Measurements from ENCODE around the gene ACOT6.
"Not testable (repeated sequence)": the region's sequence is repeated elsewhere in the genome, so short reads cannot be mapped to it uniquely, and the experiment has no call there.

Gene ACOT6, protein sequence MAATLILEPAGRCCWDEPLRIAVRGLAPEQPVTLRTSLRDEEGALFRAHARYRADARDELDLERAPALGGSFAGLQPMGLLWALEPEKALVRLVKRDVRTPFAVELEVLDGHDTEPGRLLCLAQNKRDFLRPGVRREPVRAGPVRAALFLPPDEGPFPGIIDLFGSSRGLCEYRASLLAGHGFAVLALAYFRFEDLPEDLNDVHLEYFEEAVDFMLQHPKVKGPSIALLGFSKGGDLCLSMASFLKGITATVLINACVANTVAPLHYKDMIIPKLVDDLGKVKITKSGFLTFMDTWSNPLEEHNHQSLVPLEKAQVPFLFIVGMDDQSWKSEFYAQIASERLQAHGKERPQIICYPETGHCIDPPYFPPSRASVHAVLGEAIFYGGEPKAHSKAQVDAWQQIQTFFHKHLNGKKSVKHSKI

DNA sequence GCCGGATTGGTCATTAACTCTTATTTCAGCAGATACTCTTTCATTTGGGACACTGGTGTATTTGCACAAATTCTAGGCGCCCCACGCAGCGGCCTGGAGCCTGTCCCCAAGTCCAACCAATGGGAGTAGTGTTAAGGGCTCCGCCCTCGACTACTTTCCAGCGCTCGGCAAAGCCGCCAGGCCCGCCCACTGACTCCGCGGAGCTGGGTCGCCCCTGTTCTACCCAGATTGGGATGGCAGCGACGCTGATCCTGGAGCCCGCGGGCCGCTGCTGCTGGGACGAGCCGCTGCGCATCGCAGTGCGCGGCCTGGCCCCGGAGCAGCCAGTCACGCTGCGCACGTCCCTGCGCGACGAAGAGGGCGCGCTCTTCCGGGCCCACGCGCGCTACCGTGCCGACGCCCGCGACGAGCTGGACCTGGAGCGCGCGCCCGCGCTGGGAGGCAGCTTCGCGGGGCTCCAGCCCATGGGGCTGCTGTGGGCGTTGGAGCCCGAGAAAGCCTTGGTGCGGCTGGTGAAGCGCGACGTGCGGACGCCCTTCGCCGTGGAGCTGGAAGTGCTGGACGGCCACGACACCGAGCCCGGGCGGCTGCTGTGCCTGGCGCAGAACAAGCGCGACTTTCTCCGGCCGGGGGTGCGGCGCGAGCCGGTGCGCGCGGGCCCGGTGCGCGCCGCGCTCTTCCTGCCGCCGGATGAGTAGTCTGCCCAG lies at the start of gene ACOT6:
Gene ACOT6 (plus strand): TSS at position 179 of the 707 bp plus-strand sequence. CDS start 55 bp downstream, at position 234.
- peak; percentile 69 for DNase-seq

DNA sequence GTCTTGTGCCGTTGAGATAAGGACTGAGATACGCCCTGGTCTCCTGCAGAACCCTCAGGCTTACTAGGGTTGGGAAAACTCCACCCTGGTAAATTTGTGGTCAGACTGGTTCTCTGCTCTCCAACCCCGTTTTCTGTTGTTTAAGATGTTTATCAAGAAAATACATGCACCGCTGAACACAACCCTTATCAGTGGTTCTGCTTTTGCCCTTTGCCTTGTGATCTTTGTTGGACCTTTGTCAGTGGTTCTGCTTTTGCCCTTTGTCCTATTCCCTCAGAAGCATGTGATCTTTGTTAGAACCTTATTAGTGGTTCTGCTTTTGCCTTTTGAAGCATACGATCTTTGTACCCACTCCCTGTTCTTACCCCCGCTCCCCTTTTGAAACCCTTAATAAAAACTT lies 49.6 kb upstream of the ACOT6 start:
- DNase-seq: not testable (repeated sequence)

DNA sequence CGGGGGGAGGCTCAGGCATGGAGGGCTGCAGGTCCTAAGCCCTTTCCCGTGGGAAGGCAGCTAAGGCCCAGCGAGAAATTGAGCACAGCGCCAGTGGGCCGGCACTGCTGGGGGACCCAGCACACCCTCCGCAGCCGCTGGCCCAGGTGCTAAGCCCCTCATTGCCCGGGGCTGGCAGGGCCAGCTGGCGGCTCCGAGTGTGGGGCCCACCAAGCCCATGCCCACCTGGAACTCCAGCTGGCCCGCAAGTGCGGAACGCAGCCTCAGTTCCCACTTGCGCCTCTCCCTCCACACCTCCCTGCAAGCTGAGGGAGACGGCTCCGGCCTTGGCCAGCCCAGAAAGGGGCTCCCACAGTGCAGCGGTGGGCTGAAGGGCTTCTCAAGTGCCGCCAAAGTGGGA lies 45.9 kb upstream of the ACOT6 start:
- not testable (repeated sequence) for DNase-seq

DNA sequence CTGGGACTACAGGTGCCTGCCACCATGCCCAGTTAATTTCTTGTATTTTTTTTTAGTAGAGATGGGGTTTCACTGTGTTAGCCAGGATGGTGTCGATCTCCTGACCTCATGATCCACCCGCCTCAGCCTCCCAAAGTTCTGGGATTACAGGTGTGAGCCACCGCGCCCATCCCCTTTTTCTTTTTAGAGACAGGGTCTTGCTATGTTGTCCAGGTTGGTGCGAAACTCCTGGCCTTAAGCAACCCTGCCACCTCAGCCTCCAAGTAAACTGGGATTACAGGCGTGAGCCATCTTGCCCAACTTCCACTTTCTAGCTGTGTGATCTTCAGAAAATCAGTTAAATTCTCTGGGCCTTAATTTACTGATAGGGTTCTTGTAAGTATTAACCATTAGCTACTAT lies 45.4 kb upstream of the ACOT6 start:
- not testable (repeated sequence) for DNase-seq

DNA sequence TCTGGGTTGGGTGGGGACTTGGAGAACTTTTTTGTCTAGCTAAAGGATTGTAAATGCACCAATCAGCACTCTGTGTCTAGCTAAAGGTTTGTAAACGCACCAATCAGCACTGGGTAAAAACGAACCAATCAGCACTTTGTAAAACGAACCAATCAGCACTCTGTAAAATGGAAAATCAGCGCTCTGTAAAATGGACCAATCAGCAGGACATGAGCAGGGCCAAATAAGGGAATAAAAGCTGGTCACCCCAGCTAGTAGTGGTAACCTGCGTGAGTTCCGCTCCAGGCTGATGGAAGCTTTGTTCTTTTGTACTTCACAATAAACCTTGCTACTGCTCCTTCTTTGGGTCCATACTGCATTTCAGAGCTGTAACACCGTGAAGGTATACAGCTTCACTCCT lies 45.0 kb upstream of the ACOT6 start:
- no peak for DNase-seq

DNA sequence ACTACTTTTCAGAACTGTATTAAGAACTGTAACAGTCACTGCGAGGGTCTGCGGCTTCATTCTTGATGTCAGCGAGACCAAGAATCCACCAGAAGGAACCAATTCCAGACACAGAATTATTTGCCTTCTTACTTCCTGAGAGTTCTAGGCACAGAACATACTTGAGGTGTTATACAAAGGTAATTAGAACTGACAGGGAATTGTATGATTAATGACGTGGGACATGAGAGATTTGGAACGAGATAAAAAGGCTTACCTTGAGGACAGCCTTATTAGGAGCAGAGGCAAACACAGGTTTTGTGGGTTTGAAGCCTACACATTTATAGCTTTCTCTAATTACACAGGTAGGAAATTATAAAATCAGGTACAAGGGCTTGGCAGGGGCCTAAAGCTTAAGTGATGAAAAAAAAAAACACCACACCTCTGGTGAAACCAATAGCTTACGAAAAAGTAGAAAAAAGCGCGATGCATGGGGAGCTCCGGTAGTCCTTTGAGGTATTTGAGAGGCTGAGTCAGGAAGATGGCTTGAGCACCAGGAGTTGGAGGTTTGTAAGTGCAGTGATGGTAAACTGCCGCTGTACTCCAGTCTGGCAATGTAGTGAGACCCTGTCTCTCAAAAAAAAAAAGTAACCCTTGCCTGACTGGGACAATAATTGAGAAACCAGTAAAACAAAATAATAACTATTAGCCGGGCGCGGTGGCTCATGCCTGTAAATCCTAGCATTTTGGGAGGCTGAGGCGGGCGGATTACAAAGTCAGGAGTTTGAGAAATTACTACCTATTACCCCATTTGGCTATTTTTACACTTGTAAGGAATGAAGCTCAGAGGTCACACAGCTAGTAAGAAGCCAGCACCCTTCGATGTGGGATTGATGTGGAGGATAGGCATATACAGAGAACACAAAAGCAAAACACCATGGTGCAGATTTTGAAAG lies 44.1 kb upstream of the ACOT6 start:
- DNase-seq: peak; percentile 29

DNA sequence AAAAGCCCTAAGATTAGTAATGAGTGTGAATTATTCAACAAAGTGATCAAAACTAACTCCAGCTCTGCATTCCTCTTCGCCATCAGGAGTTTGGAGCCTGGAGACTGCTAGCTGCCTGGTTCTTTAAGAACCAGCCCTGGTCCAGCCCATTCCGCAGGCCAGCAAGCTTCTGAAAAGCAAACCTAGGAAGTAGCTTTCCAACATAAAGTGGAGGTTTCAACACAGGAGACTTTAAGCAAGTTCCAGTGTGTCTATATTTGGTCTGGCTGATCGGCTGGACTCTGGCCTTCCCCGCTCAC lies 43.5 kb upstream of the ACOT6 start:
- DNase-seq: not testable (repeated sequence)

DNA sequence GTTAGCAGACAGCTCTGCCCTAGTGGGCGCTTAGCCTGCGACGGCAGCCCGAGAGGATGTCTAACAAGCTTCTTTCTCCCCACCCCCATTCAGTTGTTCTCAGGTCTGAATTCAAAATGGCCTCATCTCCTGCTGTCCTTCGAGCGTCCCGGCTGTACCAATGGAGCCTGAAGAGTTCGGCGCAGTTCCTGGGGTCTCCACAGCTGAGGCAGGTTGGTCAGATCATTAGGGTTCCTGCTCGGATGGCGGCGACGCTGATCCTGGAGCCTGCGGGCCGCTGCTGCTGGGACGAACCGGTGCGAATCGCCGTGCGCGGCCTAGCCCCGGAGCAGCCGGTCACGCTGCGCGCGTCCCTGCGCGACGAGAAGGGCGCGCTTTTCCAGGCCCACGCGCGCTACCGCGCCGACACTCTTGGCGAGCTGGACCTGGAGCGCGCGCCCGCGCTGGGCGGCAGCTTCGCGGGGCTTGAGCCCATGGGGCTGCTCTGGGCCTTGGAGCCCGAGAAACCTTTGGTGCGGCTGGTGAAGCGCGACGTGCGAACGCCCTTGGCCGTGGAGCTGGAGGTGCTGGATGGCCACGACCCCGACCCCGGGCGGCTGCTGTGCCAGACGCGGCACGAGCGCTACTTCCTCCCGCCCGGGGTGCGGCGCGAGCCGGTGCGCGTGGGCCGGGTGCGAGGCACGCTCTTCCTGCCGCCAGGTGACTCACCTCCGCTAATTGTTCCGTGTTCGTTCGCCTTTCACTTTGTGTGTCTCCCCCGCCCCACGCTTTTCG lies 42.9 kb upstream of the ACOT6 start, which contains the start of gene ACOT2:
Gene ACOT2 (plus strand): TSS at position 29 of the 774 bp plus-strand sequence. CDS start 28 bp downstream, at position 57.
- DNase-seq: peak; percentile 80

DNA sequence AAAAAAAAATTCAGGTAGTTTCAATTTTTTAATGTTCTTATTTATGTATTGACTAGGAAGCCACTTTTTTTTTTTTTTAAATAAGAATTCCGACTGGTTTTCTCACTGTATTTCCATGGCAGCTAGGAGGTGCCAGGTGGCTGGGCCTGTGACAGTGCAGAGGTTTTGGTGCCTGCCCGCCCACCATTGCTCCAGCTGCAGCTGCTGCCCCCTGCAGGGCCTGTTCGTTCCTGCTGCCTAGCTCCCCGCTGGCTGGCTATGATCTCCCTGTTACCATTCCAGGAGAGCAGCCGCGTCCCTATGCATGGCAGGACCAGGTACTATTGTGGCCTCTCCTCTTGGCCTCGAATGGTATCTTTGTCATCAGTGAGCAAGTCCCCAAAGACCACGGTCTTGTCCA lies 41.4 kb upstream of the ACOT6 start:
- peak; percentile 79 for DNase-seq

DNA sequence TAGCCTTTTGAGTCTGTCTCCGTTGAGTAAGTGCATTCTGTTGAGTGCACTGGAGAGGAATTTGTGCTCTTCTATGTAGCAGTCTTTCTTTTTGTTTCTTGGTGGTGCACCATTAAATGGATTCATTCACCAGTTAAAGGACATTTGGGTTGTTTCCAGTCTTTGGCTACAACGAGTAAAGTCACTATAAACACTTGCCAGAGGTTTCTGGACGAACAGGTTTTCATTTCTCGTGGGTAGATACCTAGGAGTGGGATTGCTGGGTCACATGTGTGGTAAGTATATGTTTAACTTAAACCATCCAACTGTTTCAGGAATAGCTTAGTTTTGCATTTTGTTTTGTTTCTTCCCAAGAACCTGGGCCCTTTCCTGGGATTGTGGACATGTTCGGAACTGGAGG lies 39.3 kb upstream of the ACOT6 start:
- DNase-seq: not testable (repeated sequence)

DNA sequence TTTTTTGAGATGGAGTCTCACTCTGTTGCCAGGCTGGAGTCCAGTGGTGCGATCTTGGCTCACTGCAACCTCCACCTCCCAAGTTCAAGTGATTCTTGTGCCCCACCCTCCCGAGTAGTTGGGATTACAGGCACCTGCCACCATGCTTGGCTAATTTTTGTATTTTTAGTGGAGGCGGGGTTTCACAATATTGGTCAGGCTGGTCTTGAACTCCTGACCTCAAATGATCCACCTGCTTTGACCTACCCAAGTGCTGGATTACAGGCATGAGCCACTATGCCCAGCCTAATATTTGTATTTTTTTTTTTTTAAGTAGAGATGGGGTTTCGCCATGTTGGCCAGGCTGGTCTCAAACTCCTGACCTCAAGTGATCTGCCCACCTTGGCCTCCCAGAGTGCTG lies 38.6 kb upstream of the ACOT6 start:
- not testable (repeated sequence) for DNase-seq

DNA sequence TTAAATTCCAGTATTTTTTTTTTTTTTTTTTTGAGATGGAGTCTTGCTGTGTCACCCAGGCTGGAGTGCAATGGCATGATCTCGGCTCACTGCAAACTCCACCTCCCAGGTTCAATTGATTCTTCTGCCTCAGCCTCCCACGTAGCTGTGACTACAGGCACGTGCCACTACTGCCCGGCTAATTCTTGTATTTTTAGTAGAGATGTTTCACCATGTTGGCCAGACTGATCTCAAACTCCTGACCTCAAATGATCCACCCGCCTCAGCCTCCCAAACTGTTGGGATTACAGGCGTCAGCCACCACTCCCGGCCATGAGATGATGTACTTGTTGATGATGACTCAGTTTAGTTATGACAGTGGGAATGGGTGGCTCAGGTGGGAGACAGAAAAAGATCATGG lies 38.1 kb upstream of the ACOT6 start:
- DNase-seq: not testable (repeated sequence)

DNA sequence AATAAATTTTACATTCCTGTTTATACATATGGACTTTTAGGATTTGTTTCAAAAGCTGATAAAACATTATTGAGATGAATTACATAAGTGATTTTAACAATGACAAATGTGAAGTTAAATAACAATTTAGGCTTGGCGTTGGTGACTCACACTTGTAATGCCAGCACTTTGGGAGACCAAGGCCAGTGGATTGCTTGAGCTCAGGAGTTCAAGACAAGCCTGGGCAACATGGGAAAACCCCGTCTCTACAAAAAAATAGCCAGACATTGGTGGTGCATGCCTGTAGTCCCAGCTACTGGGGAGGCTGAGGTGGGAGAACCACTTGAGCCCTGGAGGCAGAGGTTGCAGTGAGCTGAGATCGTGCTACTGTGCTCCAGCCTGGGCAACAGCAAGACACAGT lies 35.9 kb upstream of the ACOT6 start:
- DNase-seq: no peak

DNA sequence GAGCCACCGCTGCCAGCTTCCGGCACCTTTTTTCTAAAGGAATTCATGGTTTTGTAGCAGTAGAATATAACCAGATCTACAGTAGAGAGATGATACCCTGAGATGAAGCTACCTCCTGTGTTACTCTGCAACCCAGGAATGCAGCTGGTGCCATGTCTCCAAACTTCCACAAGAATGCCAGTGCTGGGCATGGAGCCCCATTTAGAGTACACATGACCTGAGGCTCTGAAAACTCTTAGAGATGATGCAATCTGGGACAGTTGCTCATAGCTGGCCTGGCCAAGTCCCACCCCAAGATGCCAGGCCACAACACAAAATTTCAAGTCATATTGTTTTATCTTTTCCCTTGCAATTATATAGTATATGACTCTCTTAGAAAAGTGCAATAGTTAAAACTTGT lies 35.1 kb upstream of the ACOT6 start:
- not testable (repeated sequence) for DNase-seq

DNA sequence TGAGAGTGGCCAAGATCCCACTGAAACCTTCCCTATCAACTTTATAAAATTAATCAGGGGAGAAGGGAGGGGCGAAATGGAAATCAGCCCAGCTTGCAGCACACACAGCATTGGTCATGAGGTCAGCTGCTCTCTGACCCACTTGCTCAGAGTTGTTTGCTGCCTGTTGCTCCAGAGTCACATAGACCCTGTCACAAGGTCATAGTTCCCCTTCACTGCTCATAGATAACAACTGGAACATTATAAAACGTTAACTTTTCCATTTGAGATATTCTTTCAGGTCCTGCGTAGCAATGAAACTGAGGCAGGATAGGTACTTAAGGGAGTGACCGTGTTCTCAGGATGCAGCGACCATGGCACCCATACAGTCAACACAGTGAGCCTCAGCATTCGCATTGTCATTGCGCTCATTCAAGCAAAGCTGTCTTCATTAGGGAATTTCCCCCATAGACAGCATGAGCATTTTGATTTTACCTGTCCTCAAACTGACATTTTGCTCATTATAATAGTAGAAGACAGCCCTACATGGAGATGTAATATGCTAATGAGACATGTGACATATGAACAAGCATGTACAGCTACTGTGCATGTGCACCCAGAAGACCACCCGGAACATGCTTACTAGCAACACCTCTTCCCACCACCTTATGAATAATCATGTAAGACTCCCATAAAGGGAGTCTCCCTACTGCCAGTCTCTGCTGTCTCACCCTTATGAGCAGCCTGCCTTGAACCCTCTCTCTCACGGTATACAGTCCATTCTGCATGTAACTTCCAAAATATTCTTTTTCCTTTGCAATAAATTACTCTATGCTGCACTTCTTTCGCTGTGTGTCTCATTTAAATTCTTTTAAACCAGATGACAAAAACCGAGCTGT lies 30.0 kb upstream of the ACOT6 start:
- not testable (repeated sequence) for DNase-seq

DNA sequence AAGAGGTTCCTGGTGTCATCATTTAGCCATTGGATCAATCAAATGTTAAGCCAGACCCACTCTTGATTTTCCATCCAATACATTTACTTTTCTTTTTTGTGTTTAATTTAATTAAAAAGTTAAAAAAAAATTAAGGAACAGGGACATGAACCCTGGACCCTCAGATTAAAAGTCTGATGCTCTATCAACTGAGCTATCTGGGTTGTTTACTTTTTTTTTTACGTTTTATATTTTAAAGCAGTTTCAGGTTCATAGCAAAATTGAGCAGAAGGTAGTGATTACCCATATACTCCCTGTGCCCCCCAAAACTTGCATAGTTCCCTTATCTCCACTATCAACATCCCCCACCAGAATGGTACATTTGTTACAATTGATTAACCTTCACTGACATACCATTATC lies 23.6 kb upstream of the ACOT6 start:
- DNase-seq: no peak

DNA sequence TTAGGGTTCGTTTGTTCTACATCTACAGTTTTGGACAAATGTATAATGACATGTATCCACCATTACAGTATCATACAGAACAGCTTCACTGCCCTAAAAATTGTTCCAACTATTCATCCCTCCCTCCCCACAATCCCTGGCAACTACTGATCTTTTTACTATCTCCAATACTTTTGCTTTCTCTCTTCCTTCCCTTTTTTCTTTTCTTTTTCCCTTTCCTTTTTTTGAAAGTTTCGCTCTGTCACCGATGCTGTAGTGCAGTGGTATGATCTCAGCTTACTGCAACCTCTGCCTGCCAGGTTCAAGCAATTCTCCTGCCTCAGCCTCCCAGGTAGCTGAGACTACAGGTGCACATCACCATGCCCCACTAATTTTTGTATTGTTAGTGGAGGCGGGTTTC lies 23.2 kb upstream of the ACOT6 start:
- DNase-seq: no peak

DNA sequence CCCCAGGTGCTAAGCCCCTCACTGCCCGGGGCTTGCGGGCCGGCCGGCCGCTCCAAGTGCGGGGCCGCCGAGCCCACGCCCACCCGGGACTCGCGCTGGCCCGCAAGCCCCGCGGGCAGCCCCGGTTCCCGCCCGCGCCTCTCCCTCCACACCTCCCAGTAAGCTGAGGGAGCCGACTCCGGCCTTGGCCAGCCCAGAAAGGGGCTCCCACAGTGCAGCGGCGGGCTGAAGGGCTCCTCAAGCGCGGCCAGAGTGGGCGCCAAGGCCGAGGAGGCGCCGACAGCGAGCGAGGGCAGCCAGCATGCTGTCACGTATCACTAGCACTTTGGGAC lies 21.7 kb upstream of the ACOT6 start:
- DNase-seq: not testable (repeated sequence)

DNA sequence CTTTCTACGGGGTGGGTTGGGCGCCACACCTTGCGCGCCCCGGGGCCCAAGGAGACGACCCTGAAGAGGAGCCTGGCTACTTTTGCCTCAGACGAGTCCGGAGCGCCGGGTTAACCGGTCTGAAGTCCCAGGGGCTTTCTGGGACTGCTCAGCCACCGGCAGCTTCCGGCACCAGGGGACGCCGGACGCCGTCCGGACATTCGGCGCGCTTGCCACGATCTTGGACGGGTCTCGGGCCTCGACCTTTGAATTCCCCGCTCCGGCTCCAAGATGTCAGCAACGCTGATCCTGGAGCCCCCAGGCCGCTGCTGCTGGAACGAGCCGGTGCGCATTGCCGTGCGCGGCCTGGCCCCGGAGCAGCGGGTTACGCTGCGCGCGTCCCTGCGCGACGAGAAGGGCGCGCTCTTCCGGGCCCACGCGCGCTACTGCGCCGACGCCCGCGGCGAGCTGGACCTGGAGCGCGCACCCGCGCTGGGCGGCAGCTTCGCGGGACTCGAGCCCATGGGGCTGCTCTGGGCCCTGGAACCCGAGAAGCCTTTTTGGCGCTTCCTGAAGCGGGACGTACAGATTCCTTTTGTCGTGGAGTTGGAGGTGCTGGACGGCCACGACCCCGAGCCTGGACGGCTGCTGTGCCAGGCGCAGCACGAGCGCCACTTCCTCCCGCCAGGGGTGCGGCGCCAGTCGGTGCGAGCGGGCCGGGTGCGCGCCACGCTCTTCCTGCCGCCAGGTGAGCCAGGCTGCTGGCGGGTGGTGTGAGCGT lies 20.4 kb upstream of the ACOT6 start, which contains the start of gene ACOT4:
Gene ACOT4 (plus strand): TSS at position 184 of the 760 bp plus-strand sequence. CDS start 87 bp downstream, at position 271.
- DNase-seq: peak; percentile 55

DNA sequence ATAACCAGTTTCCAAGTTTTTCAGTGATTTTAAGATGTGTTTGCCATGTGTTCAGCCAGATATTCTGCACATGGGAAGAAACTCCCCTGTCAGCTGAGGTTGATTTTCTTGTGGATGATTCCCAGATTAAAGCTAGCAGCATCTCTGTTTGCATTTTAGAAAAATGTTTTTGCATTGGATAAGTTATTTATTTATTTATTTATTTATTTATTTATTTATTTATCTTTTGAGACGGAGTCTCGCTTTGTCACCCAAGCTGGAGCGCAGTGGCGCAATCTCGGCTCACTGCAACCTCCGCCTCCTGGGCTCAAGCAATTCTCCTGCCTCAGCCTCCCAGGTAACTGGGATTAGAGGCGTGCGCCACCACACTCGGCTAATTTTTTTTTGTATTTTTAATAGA lies 17.8 kb upstream of the ACOT6 start:
- no peak for DNase-seq

DNA sequence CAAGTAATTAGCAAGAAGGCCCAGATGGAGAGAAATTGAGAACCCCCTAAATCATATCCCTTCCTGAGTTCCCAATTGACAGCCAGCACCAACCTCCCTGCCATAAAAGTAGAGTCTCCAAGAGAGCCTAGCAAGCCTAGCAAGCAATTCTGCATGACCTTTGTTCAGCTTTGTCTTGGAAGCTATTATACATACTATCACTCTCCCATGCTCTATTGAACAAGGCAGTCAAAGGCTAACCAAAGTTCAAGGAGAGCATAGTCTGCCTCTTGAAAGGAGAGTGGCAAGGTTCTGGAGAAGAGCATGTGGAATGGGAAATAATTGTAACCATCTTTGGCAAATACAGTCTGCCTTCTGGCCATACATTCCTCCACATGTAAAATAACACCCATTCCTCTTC lies 12.8 kb upstream of the ACOT6 start:
- no peak for DNase-seq
